ENCODE results near the gene DFFB. TPM values are rescaled to one million over a fixed set of nuclear protein-coding genes. Genes with fewer than 3 reads are reported as not detected.

DFFB gene
- polyA plus RNA-seq, 1 donor from 2014 or later, result 20.2 TPM

DNA sequence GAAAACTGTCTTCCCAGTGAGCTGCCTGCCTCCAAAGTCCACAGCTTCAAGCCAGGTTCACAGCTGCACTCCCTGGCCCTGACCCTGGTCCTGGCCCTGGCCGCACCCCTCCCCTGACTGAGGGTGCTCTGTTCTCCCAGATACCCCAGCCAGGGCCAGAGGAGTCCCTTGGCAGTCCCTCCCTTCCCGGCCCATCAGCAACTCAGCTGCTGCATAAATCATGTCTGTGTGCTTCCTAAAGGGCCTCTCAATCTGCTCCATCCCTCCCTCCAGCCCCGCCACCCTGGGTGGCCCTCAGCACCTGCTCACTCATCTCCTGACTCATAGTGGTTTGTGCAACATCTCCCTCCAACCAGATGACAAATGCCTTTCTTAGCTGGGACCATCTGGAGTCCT is 67.5 kb downstream of the DFFB start (continued):
- TF ChIP-seq EZH2 (IDR thresholded peaks at IDR 0.05; ENCODE audit: borderline replicate concordance, insufficient read depth, low read length, poor library complexity, severe bottlenecking), result no peak

DNA sequence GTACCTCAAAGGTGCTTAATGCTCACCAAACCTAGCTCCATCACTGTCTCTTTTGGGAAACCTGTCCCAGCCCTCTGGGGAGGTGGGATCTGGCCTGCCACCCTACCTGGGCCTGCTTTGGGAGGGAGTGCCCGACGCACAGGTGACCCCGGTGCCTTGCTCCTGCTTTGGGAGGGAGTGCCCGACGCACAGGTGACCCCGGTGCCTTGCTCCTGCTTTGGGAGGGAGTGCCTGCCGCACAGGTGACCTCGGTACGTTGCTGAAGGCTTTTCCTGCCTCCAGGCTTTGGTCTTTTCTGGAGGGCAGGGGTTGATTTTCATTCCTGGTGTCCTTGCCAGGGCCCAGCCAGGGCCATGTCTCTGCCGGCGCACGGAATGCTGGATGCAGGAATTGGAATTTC is 68.0 kb downstream of the DFFB start:
- Histone ChIP-seq H3K4me3 (ENCODE audit: low read length) (no peak overlapping the region), H3K9me3 (ENCODE audit: low read length) (no peaks in the 10 kb centered on the region), H3K9me2 (ENCODE audit: insufficient read depth, low read length) (no peaks in the 10 kb centered on the region), H3K27me3 (ENCODE audit: insufficient read depth, low read depth, low read length) (no peaks in the 10 kb centered on the region), H3K9ac (ENCODE audit: low read length) (no peak overlapping the region), H3K27ac (ENCODE audit: low read length) (no peak overlapping the region), H4K20me1 (ENCODE audit: insufficient read depth) (no peaks in the 10 kb centered on the region), H3F3A (ENCODE audit: insufficient read depth, low read length, poor library complexity, severe bottlenecking) (no peaks in the 10 kb centered on the region), H2AFZ (ENCODE audit: low read depth, low read length) (no peak overlapping the region), H3K4me2 (ENCODE audit: low read length) (no peak overlapping the region), H3K79me2 (replicated peaks; ENCODE audit: insufficient read depth, low read length) (no peaks in the 10 kb centered on the region), H3K36me3 (ENCODE audit: insufficient read depth, low read length) (no peaks in the 10 kb centered on the region)
- TF ChIP-seq EP300 (conservative IDR thresholded peaks at IDR 0.05; ENCODE audit: poor library complexity, severe bottlenecking), result no peak
- TF ChIP-seq EZH2 (IDR thresholded peaks at IDR 0.05; ENCODE audit: borderline replicate concordance, insufficient read depth, low read length, poor library complexity, severe bottlenecking), result no peak
- TF ChIP-seq RAD21 (conservative IDR thresholded peaks at IDR 0.05), result no peak
- TF ChIP-seq, protein P1, sequence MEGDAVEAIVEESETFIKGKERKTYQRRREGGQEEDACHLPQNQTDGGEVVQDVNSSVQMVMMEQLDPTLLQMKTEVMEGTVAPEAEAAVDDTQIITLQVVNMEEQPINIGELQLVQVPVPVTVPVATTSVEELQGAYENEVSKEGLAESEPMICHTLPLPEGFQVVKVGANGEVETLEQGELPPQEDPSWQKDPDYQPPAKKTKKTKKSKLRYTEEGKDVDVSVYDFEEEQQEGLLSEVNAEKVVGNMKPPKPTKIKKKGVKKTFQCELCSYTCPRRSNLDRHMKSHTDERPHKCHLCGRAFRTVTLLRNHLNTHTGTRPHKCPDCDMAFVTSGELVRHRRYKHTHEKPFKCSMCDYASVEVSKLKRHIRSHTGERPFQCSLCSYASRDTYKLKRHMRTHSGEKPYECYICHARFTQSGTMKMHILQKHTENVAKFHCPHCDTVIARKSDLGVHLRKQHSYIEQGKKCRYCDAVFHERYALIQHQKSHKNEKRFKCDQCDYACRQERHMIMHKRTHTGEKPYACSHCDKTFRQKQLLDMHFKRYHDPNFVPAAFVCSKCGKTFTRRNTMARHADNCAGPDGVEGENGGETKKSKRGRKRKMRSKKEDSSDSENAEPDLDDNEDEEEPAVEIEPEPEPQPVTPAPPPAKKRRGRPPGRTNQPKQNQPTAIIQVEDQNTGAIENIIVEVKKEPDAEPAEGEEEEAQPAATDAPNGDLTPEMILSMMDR (IDR thresholded peaks at IDR 0.05; ENCODE audit: poor library complexity, severe bottlenecking), result no peak
- TF ChIP-seq, protein P2, sequence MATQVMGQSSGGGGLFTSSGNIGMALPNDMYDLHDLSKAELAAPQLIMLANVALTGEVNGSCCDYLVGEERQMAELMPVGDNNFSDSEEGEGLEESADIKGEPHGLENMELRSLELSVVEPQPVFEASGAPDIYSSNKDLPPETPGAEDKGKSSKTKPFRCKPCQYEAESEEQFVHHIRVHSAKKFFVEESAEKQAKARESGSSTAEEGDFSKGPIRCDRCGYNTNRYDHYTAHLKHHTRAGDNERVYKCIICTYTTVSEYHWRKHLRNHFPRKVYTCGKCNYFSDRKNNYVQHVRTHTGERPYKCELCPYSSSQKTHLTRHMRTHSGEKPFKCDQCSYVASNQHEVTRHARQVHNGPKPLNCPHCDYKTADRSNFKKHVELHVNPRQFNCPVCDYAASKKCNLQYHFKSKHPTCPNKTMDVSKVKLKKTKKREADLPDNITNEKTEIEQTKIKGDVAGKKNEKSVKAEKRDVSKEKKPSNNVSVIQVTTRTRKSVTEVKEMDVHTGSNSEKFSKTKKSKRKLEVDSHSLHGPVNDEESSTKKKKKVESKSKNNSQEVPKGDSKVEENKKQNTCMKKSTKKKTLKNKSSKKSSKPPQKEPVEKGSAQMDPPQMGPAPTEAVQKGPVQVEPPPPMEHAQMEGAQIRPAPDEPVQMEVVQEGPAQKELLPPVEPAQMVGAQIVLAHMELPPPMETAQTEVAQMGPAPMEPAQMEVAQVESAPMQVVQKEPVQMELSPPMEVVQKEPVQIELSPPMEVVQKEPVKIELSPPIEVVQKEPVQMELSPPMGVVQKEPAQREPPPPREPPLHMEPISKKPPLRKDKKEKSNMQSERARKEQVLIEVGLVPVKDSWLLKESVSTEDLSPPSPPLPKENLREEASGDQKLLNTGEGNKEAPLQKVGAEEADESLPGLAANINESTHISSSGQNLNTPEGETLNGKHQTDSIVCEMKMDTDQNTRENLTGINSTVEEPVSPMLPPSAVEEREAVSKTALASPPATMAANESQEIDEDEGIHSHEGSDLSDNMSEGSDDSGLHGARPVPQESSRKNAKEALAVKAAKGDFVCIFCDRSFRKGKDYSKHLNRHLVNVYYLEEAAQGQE (IDR thresholded peaks at IDR 0.05; ENCODE audit: borderline replicate concordance), result no peak
- TF ChIP-seq POLR2AphosphoS5 (IDR thresholded peaks at IDR 0.05), result no peak
- no peak for TF ChIP-seq TAF1 (IDR thresholded peaks at IDR 0.05; ENCODE audit: low read depth)
- TF ChIP-seq SMC3 (conservative IDR thresholded peaks at IDR 0.05; ENCODE audit: poor library complexity), result no peak
- no peak for TF ChIP-seq MXI1 (conservative IDR thresholded peaks at IDR 0.05; ENCODE audit: poor library complexity, severe bottlenecking)

DNA sequence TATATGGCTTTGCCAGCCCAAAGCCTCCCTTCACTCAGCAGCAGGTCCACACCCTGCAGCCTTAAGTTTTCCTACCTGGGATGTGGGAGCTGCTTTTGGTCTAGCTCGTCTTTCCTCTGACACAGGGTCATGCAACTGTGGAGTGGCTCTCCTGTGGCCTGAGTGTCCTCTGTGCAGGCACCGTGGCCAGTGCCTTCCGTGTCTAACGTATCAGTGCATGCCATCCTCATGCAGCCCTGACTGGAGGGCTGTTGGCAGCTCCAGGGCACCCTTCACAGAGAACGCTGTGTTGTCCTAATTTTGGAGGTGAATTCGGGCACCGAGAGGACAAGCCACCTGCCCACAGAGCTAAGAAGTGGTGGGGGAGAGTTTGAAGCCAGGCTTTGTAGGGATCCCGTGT is 68.5 kb downstream of the DFFB start:
- Histone ChIP-seq H3K9ac (ENCODE audit: low read length) (no peak overlapping the region), H3K4me3 (ENCODE audit: low read length) (no peak overlapping the region), H3F3A (ENCODE audit: insufficient read depth, low read length, poor library complexity, severe bottlenecking) (no peaks in the 10 kb centered on the region), H3K4me2 (ENCODE audit: low read length) (no peak overlapping the region), H3K79me2 (replicated peaks; ENCODE audit: insufficient read depth, low read length) (no peaks in the 10 kb centered on the region), H3K36me3 (ENCODE audit: insufficient read depth, low read length) (no peaks in the 10 kb centered on the region), H3K27me3 (ENCODE audit: insufficient read depth, low read depth, low read length) (no peaks in the 10 kb centered on the region), H3K9me2 (ENCODE audit: insufficient read depth, low read length) (no peaks in the 10 kb centered on the region), H2AFZ (ENCODE audit: low read depth, low read length) (no peak overlapping the region), H3K9me3 (ENCODE audit: low read length) (no peaks in the 10 kb centered on the region), H4K20me1 (ENCODE audit: insufficient read depth) (no peaks in the 10 kb centered on the region), H3K27ac (ENCODE audit: low read length) (no peak overlapping the region)
- TF ChIP-seq, protein P2 (IDR thresholded peaks at IDR 0.05; ENCODE audit: borderline replicate concordance), result no peak
- TF ChIP-seq SMC3 (conservative IDR thresholded peaks at IDR 0.05; ENCODE audit: poor library complexity), result no peak
- TF ChIP-seq EP300 (conservative IDR thresholded peaks at IDR 0.05; ENCODE audit: poor library complexity, severe bottlenecking), result no peak
- no peak for TF ChIP-seq MXI1 (conservative IDR thresholded peaks at IDR 0.05; ENCODE audit: poor library complexity, severe bottlenecking)
- TF ChIP-seq POLR2AphosphoS5 (IDR thresholded peaks at IDR 0.05), result no peak
- no peak for TF ChIP-seq RAD21 (conservative IDR thresholded peaks at IDR 0.05)
- TF ChIP-seq EZH2 (IDR thresholded peaks at IDR 0.05; ENCODE audit: borderline replicate concordance, insufficient read depth, low read length, poor library complexity, severe bottlenecking), result no peak

Data from neural cell (in vitro differentiated cells).